Measurements from ENCODE around the gene NR4A1. TPM values are rescaled to one million over a fixed set of nuclear protein-coding genes. Genes with fewer than 3 reads are reported as not detected.

Gene NR4A1
- polyA plus RNA-seq, 1 experiment, result 18.6 TPM

DNA sequence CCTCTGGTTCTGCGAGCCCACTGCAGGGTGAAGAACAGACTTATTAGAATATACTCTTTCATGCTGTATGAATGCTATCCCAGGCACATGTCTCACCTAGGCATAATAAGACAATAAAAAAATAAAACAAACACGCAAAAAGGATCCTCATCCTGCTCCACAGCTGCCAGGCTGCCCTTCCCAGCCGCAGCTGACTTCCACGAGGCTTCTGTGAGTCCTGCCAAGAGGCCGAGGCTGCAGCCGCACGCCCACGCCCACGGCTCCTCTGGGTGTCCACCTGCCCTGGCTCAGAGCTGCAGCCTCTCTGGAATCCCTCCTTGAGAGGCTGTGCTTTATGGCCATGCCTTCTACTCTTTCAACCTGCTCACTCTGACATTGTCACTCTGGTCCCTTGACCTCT, 35.1 kb downstream of the NR4A1 start:
- TF ChIP-seq, protein P1, sequence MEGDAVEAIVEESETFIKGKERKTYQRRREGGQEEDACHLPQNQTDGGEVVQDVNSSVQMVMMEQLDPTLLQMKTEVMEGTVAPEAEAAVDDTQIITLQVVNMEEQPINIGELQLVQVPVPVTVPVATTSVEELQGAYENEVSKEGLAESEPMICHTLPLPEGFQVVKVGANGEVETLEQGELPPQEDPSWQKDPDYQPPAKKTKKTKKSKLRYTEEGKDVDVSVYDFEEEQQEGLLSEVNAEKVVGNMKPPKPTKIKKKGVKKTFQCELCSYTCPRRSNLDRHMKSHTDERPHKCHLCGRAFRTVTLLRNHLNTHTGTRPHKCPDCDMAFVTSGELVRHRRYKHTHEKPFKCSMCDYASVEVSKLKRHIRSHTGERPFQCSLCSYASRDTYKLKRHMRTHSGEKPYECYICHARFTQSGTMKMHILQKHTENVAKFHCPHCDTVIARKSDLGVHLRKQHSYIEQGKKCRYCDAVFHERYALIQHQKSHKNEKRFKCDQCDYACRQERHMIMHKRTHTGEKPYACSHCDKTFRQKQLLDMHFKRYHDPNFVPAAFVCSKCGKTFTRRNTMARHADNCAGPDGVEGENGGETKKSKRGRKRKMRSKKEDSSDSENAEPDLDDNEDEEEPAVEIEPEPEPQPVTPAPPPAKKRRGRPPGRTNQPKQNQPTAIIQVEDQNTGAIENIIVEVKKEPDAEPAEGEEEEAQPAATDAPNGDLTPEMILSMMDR (IDR thresholded peaks at IDR 0.05; ENCODE audit: insufficient read depth, low read depth, low read length), result no peak
- DNase-seq (ENCODE audit: low read depth), result no peak
- H3K4me3 ChIP-seq (ENCODE audit: low read depth, low read length), result no peak overlapping the region
- CTCF ChIA-PET, result interaction anchor here (1.2 to 25.8 kb wide), 4 partner anchors 35 to 93 kb away, joined by 4 to 974 read pairs (median 8); no protein-coding TSS in a partner anchor
- H3K27me3 ChIP-seq (ENCODE audit: control insufficient read depth, insufficient read depth, low read length), result peaks cover 6% of the 10 kb centered on the region; the same call in 1 of the 2 replicates
- POLR2A ChIA-PET, result no interaction called here
- H3K36me3 ChIP-seq (ENCODE audit: control insufficient read depth, insufficient read depth, low read length), result no peaks in the 10 kb centered on the region

DNA sequence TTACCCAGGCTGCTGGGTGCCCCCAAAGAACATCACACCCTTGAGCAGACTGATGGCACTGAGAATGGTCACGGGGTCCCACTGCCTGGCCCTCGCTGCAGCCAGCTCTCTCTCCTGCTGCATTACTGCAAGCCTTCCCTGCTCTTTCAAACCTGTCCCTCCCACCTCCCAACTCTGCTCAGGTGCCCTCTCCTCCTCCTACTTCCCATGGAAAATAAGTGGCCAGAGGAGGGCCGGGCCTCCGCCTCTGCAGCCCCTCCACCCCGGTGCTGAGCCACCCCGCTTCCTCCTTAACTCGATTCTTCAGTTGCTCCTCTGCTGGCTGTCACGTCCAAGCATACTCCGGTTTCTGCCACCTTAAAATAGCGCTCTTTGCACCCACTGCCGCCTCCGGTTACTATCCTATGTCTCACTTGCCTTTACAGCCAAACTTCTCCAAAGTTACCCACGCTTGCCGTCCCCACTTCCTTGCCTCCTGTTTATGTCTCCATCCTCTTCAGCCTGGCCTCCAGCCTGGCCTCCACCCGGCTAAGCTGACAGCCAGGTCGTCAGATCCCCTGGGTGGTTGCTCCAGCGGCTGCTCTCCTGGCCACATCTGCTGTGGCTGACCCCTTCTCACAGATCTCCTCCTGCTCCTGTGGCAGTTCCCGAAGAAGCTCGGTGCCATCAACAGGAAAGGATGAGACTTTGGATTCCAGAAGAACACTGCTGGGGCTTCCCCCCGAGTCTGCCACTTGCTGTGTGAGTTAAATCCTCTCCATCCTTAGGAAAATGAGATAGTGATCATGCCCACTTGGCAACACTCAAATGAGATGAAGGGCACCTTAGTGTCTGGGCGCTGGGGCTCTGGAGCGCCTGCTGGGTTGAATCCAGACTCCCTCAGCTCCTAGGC, 35.9 kb downstream of the NR4A1 start:
- POLR2A ChIA-PET, result no interaction called here
- no peak overlapping the region for H3K4me3 ChIP-seq (ENCODE audit: low read depth, low read length)
- TF ChIP-seq, protein P1 (IDR thresholded peaks at IDR 0.05; ENCODE audit: insufficient read depth, low read depth, low read length), result no peak
- peaks cover 7% of the 10 kb centered on the region; the same call in 1 of the 2 replicates for H3K27me3 ChIP-seq (ENCODE audit: control insufficient read depth, insufficient read depth, low read length)
- CTCF ChIA-PET, result interaction anchor here (1.9 to 25.8 kb wide), 2 partner anchors 58 to 83 kb away, joined by 11 to 974 read pairs; no protein-coding TSS in a partner anchor
- H3K36me3 ChIP-seq (ENCODE audit: control insufficient read depth, insufficient read depth, low read length), result no peaks in the 10 kb centered on the region
- no peak for DNase-seq (ENCODE audit: low read depth)

DNA sequence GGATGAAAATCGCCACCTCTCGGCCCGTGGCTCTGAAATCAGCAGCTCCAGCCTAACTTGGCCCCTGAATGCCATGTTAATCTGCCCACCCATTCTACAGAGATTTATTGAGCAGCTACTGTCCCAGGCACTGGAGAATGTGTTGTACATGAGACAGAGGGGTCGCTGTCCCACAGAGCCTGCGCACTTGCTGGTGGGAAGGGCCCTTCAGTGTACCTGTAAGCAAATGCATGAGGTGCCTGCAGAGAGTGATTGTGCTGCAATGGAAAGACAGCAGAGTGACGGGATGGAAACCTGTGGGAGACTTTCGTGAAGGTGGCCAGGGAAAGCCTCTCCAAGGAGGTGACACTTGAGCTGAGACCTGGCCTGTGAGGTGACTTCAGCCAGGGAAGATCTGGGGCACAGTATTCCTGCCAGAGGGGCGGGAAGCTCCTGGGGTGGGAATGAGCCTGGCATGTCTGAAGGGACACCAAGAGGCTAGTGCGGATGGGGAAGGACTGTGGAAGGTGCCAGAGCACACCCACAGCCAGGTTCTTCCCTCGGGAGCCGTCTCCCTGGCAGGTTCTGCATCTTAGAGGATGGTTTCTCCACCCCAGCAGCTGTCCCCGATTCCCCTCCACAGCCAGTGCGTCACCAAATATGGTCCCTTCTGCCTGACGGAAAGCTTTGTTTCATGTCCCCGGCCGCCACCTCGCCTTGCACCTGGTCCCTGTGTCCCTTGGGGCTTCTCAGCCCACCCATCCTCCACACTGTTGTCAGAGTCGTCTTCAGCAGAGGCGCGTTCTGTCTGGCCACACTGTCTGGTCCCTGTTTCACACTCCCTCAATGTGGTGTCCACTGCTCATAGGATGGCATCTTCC, 36.9 kb downstream of the NR4A1 start:
- CTCF ChIA-PET, result interaction anchor here (1.3 to 25.8 kb wide), 2 partner anchors 59 to 96 kb away, joined by 3 to 974 read pairs; no protein-coding TSS in a partner anchor
- no peak overlapping the region for H3K4me3 ChIP-seq (ENCODE audit: low read depth, low read length)
- H3K36me3 ChIP-seq (ENCODE audit: control insufficient read depth, insufficient read depth, low read length), result no peaks in the 10 kb centered on the region
- POLR2A ChIA-PET, result no interaction called here
- DNase-seq (ENCODE audit: low read depth), result no peak
- TF ChIP-seq, protein P1 (IDR thresholded peaks at IDR 0.05; ENCODE audit: insufficient read depth, low read depth, low read length), result no peak
- H3K27me3 ChIP-seq (ENCODE audit: control insufficient read depth, insufficient read depth, low read length), result peaks cover 7% of the 10 kb centered on the region; the same call in 1 of the 2 replicates

DNA sequence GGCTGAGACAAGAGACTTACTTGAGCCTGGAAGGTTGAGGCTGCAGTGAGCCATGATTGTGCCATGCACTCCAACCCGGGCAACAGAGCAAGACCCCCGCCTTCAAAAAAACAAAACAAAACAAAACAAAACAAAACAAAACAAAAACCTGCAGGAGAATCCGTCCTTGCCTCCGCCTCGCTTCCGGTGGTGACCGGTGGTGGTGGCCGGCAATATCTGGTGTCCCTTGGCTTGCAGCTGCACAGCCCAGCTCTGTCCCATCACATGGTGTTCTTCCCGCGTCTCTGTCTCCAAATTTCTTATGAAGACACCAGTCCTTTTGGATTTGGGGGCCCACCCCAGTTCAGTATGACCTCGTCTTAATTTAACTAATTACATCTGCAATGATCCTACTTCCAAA, 38.2 kb downstream of the NR4A1 start:
- ChIA-PET CTCF (interaction anchor here (1.3 to 25.8 kb wide), 3 partner anchors 32 to 97 kb away, joined by 3 to 974 read pairs (median 5); no protein-coding TSS in a partner anchor), POLR2A (no interaction called here)
- no peaks in the 10 kb centered on the region for H3K36me3 ChIP-seq (ENCODE audit: control insufficient read depth, insufficient read depth, low read length)
- DNase-seq (ENCODE audit: low read depth), result no peak
- peaks cover 9% of the 10 kb centered on the region; the same call in 1 of the 2 replicates for H3K27me3 ChIP-seq (ENCODE audit: control insufficient read depth, insufficient read depth, low read length)
- no peak overlapping the region for H3K4me3 ChIP-seq (ENCODE audit: low read depth, low read length)
- TF ChIP-seq, protein P1 (IDR thresholded peaks at IDR 0.05; ENCODE audit: insufficient read depth, low read depth, low read length), result no peak
